B cell (primary cell): ENCODE data around the gene APLF. TPM values are rescaled to one million over a fixed set of nuclear protein-coding genes. Genes with fewer than 3 reads are reported as not detected.
"Not testable (repeated sequence)": the region's sequence is repeated elsewhere in the genome, so short reads cannot be mapped to it uniquely, and the experiment has no call there.

ENCODE experiments used
- ATAC-seq: fragments of 200-7000 bp; cut with Tn5 transposase; one replicate; pipeline ENCODE4 v1.10.0; 2021; ENCODE audit warnings: low read depth, mild to moderate bottlenecking, moderate number of reproducible peaks, moderate library complexity
- CTCF ChIA-PET: fragments of 350-600 bp; sonication (Branson Sonifier 250); formaldehyde crosslinking; loops from one replicate; lab custom pipeline; 2021; ENCODE audit warnings: antibody characterized with exemption, inconsistent platforms; lab: Charles Lee
- POLR2A ChIA-PET: fragments of 350-600 bp; sonication (Branson Sonifier 250); formaldehyde crosslinking; loops from one replicate; lab custom pipeline; 2021; ENCODE audit warnings: antibody characterized with exemption; lab: Charles Lee
- DNase-seq: peaks from one replicate; pipeline ENCODE4 v3.0.0; 2013
- H2AFZ ChIP-seq: 2 replicates; pipeline ENCODE4 v1.6.1; 2012; ENCODE audit warnings: mild to moderate bottlenecking, low read depth, low read length; ENCODE audit not compliant: insufficient read depth, poor library complexity, severe bottlenecking
- H3K27ac ChIP-seq, 2 donors: 1 replicate in 1 of 2; 2 replicates in 1 of 2; pipeline ENCODE4 v1.5.1; 2012 to 2013; ENCODE audit warnings: low read length in 2 of 2, mild to moderate bottlenecking in 2 of 2, moderate library complexity in 1 of 2
- H3K27me3 ChIP-seq, 4 experiments: fragments of 200-600 bp in 1 of 4; sonication (generic) in 1 of 4; replicated peaks in 1 of 4; 1 replicate in 2 of 4; 2 replicates in 2 of 4; pipeline versions ENCODE4 v1.6.1 to v1.7.0; 2013 to 2016; ENCODE audit warnings: low read length in 3 of 4, mild to moderate bottlenecking in 2 of 4, mixed read lengths in 1 of 4, moderate library complexity in 1 of 4; ENCODE audit not compliant: insufficient read depth in 4 of 4, control insufficient read depth in 3 of 4; ENCODE audit errors: control extremely low read depth in 1 of 4
- H3K36me3 ChIP-seq, 2 experiments: replicated peaks in 1 of 2; 1 replicate in 1 of 2; 2 replicates in 1 of 2; pipeline versions ENCODE4 v1.6.1 to v1.7.1; 2013; ENCODE audit warnings: low read length in 1 of 2; ENCODE audit not compliant: insufficient read depth in 2 of 2, control insufficient read depth in 1 of 2; ENCODE audit errors: control extremely low read depth in 1 of 2, extremely low read depth in 1 of 2
- H3K4me1 ChIP-seq, 2 donors: fragments of 200-600 bp in 1 of 2; sonication (generic) in 1 of 2; 1 replicate in 1 of 2; 2 replicates in 1 of 2; pipeline versions ENCODE4 v1.5.1 to v1.6.1; 2013 to 2017; ENCODE audit warnings: low read length in 2 of 2; ENCODE audit not compliant: control insufficient read depth in 2 of 2, insufficient read depth in 2 of 2
- H3K4me2 ChIP-seq: replicated peaks from 2 replicates; pipeline ENCODE3; 2012; ENCODE audit warnings: mild to moderate bottlenecking, low read depth, low read length; ENCODE audit not compliant: poor library complexity, severe bottlenecking
- H3K4me3 ChIP-seq, 5 experiments: fragments of 200-600 bp in 1 of 5; sonication (generic) in 1 of 5; 1 replicate in 3 of 5; 2 replicates in 2 of 5; pipeline versions ENCODE4 v1.5.1 to v1.7.0; 2011 to 2016; ENCODE audit warnings: low read length in 4 of 5, mild to moderate bottlenecking in 4 of 5, low read depth in 2 of 5, control low read depth in 1 of 5, moderate library complexity in 1 of 5; ENCODE audit not compliant: insufficient read depth in 1 of 5; ENCODE audit errors: control extremely low read depth in 1 of 5, extremely low read depth in 1 of 5
- H3K79me2 ChIP-seq: fragments of 200-600 bp; sonication (generic); one replicate; pipeline ENCODE4 v1.6.0; 2016; ENCODE audit warnings: low read length; ENCODE audit not compliant: control insufficient read depth, insufficient read depth
- H3K9ac ChIP-seq: fragments of 200-600 bp; sonication (generic); 2 replicates; pipeline ENCODE4 v1.6.1; 2017; ENCODE audit warnings: mild to moderate bottlenecking, low read length, moderate library complexity
- H3K9me3 ChIP-seq, 3 donors: one replicate each; pipeline versions ENCODE4 v1.6.1 to v1.7.1; 2013; ENCODE audit warnings: low read length in 2 of 3; ENCODE audit not compliant: control insufficient read depth in 2 of 3, insufficient read depth in 1 of 3; ENCODE audit errors: control extremely low read depth in 1 of 3
- H4K20me1 ChIP-seq: 2 replicates; pipeline ENCODE4 v1.6.0; 2012; ENCODE audit warnings: mild to moderate bottlenecking, low read length; ENCODE audit not compliant: insufficient read depth, control insufficient read depth, poor library complexity, severe bottlenecking
- H3K27ac Mint-ChIP-seq: one replicate; pipeline ENCODE4 v1.8.0; 2021; ENCODE audit warnings: mixed read lengths
- H3K27me3 Mint-ChIP-seq: one replicate; pipeline ENCODE4 v1.8.0; 2021; ENCODE audit warnings: mixed read lengths
- H3K4me1 Mint-ChIP-seq: one replicate; pipeline ENCODE4 v1.8.0; 2021; ENCODE audit warnings: mixed read lengths
- H3K4me3 Mint-ChIP-seq: one replicate; pipeline ENCODE4 v1.8.0; 2021; ENCODE audit warnings: mixed read lengths
- H3K9me3 Mint-ChIP-seq: one replicate; pipeline ENCODE4 v1.8.0; 2022; ENCODE audit warnings: mixed read lengths; ENCODE audit not compliant: insufficient read depth
- CTCF ChIP-seq: fragments of 200-600 bp; IDR thresholded peaks from one replicate; pipeline ENCODE4 v1.8.0; 2022; ENCODE audit warnings: antibody characterized with exemption, mild to moderate bottlenecking
- EZH2 ChIP-seq: IDR thresholded peaks from 2 replicates; pipeline ENCODE4 v1.6.1; 2012; ENCODE audit warnings: borderline replicate concordance, low read depth, mild to moderate bottlenecking, moderate library complexity, low read length; ENCODE audit not compliant: insufficient read depth, poor library complexity, severe bottlenecking
- WGBS: methylation state at CpG from one replicate; pipeline ENCODE4 v1.1.5; 2013; ENCODE audit warnings: missing lambda C conversion rate; ENCODE audit not compliant: insufficient coverage; 5-methylcytosine and 5-hydroxymethylcytosine counted together
- intact Hi-C: fragments of 100-400 bp; cut with micrococcal nuclease; formaldehyde crosslinking; loops from one replicate; pipeline ENCODE4 v1.10.0; 2022
- polyA plus RNA-seq: library from polyadenylated mRNA; depleted of rRNA; stranded (reverse); fragments of >200 nt; gene quantifications from 2 replicates; pipeline ENCODE4 v1.2.3, GENCODE V29; 2012
- total RNA-seq, 2 donors: library from RNA; stranded (reverse); fragments of 120-200 nt in 1 of 2; gene quantifications; 1 replicate in 1 of 2; 2 replicates in 1 of 2; pipeline versions ENCODE4 v1.2.3 to v1.2.4, GENCODE V29; 2013 to 2022

APLF gene
- total and polyA plus RNA-seq, 2 donors (not counting 1 experiment from before 2014, with no cell fraction given) = 1.3 to 6.3 TPM

DNA sequence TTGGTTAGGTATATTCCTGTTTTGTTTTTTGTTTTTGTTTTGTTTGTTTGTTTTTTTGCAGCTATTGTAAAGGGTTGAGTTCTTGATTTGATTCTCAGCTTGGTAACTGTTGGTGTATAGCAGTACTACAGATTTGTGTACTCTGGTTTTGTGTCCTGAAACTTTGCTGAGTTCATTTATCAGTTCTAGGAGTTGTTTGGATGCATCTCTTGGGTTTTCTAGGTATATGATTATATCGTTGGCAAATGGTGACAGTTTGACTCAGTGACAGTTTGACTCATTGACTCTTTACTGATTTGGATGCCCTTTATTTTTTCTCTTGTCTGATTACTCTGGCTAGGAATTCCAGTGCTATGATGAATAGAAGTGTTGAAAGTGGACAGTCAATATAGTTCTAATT is 53.7 kb downstream of the APLF start:
- Histone ChIP-seq H3K4me2 (no peak overlapping the region), H3K4me3 (no peak overlapping the region), H3K9ac (no peak overlapping the region), H3K9me3 (no peaks in the 10 kb centered on the region), H3K27ac (no peak overlapping the region), H3K4me1 (no peaks in the 10 kb centered on the region), H3K36me3 (no peaks in the 10 kb centered on the region), H3K27me3 (no peaks in the 10 kb centered on the region), H4K20me1 (no peaks in the 10 kb centered on the region), H3K79me2 (no peaks in the 10 kb centered on the region), H2AFZ (no peak overlapping the region)
- TF ChIP-seq CTCF (no peak), EZH2 (no peak)
- ChIA-PET POLR2A (no interaction called here), CTCF (interaction anchor here (0.6 to 1.5 kb wide), 3 partner anchors 33 to 77 kb away, joined by 3 to 4 read pairs (median 4); no protein-coding TSS in a partner anchor)
- intact Hi-C loops = no loop called here
- no peak for ATAC-seq
- DNase-seq = no peak
- Mint-ChIP-seq H3K27ac (no peak overlapping the region), H3K27me3 (no peaks in the 10 kb centered on the region), H3K4me1 (no peaks in the 10 kb centered on the region), H3K9me3 (no peaks in the 10 kb centered on the region), H3K4me3 (no peak overlapping the region)
- WGBS = 38% methylated on average over 1 of the region's 1 CpG

- H3K9me3 ChIP-seq, H3K4me3 ChIP-seq, H3K4me1 Mint-ChIP-seq, CTCF ChIA-PET, POLR2A ChIA-PET, H3K9me3 Mint-ChIP-seq, ATAC-seq, H4K20me1 ChIP-seq, H3K9ac ChIP-seq, H3K27ac Mint-ChIP-seq, H3K79me2 ChIP-seq, H3K36me3 ChIP-seq, H3K27me3 Mint-ChIP-seq, H3K27me3 ChIP-seq, DNase-seq, H3K4me1 ChIP-seq, H2AFZ ChIP-seq, H3K4me2 ChIP-seq, H3K27ac ChIP-seq, intact Hi-C loops, H3K4me3 Mint-ChIP-seq: not testable (repeated sequence)
- 98% methylated on average over 10 of the region's 16 CpGs for WGBS
These were observed 59.6 kb downstream of the APLF start for GRCh38 chr2:68526943-68527342.

DNA sequence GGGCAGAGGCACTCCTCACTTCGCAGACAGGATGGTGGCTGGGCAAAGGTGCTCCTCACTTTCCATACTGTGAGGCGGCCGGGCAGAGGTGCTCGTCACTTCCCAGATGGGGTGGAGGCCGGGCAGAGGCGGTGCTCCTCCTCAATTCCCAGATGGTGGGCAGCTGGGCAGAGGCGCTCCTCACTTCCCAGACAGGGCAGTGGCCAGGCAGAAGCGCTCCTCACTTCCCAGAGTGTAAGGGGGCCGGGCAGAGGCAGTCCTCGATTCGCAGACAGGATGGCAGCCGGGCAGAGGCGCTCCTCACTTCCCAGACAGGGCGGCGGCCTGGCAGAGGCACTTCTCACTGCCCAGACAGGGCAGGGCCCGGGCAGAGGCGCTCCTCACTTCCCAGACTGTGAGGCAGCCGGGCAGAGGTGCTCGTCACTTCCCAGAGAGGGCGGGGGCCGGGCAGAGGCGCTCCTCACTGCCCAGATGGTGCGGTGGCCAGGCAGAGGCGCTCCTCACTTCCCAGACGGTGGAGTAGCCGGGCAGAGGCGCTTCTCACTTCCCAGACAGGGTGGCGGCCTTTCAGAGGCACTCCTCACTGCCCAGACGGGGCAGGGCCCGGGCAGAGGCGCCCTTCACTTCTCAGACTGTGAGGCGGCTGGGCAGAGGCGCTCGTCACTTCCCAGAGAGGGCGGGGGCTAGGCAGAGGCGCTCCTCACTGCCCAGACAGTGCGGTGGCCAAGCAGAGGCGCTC is 60.1 kb downstream of the APLF start:
- H4K20me1 ChIP-seq, POLR2A ChIA-PET, H3K4me1 ChIP-seq, H3K27ac Mint-ChIP-seq, H3K9me3 Mint-ChIP-seq, H3K79me2 ChIP-seq, intact Hi-C loops, ATAC-seq, H3K4me3 Mint-ChIP-seq, H3K36me3 ChIP-seq, H3K4me1 Mint-ChIP-seq, H3K27ac ChIP-seq, CTCF ChIA-PET, DNase-seq, H3K27me3 ChIP-seq, H3K9ac ChIP-seq, H3K27me3 Mint-ChIP-seq, H3K4me3 ChIP-seq, H3K9me3 ChIP-seq, H2AFZ ChIP-seq, H3K4me2 ChIP-seq: not testable (repeated sequence)
- WGBS = 97% methylated on average over 31 of the region's 38 CpGs
